ENCODE measurements around the gene SLC17A1. TPM values are rescaled to one million over a fixed set of nuclear protein-coding genes. Genes with fewer than 3 reads are reported as not detected.
"Not testable (repeated sequence)": the region's sequence is repeated elsewhere in the genome, so short reads cannot be mapped to it uniquely, and the experiment has no call there.

SLC17A1 gene
- polyA plus RNA-seq, 1 donor (not counting 4 experiments of a cell fraction or from before 2014, with no cell fraction given), result not detected

- no peaks in the 10 kb centered on the region for H3K9me3 ChIP-seq (ENCODE audit: control insufficient read depth, low read depth, low read length)
These were observed 80.9 kb downstream of the SLC17A1 start for GRCh38 chr6:25750906-25751305.

GRCh38 chr6:25749837-25750236, 82.0 kb downstream of the SLC17A1 start:
- no peak for FAIRE-seq
- dilution Hi-C loops (cut with MboI; ENCODE audit: extremely low pct_ligation_motif_present, low sequenced_read_pairs), result no loop called here
- no peaks in the 10 kb centered on the region for H3K9me1 ChIP-seq (ENCODE audit: control insufficient read depth, extremely low read depth, insufficient read depth, low read length)

More at GRCh38 chr6:25750906-25751305, 80.9 kb downstream of the SLC17A1 start:
- H3K79me2 ChIP-seq (ENCODE audit: control insufficient read depth, insufficient read depth, low read length), result no peaks in the 10 kb centered on the region
- H3K4me1 ChIP-seq (ENCODE audit: control insufficient read depth, extremely low read depth, insufficient read depth, low read length), result no peaks in the 10 kb centered on the region
- H3K36me3 ChIP-seq (ENCODE audit: control insufficient read depth in 2 of 2, extremely low read depth in 1 of 2, insufficient read depth in 2 of 2, low read length in 2 of 2), result no peaks in the 10 kb centered on the region
- H3K4me2 ChIP-seq (ENCODE audit: control insufficient read depth, extremely low read depth, insufficient read depth, low read depth, low read length), result no peak overlapping the region
- H2AFZ ChIP-seq (ENCODE audit: control insufficient read depth, low read length), result no peak overlapping the region
- H3K9me1 ChIP-seq (ENCODE audit: control insufficient read depth, extremely low read depth, insufficient read depth, low read length), result no peaks in the 10 kb centered on the region
- TF ChIP-seq CTCF (optimal IDR thresholded peaks at IDR 0.05 in 1 of 3, IDR thresholded peaks at IDR 0.05 in 1 of 3, conservative IDR thresholded peaks at IDR 0.05 in 1 of 3; ENCODE audit: extremely low read depth in 1 of 3, insufficient read depth in 2 of 3, low read length in 3 of 3), result no peak
- no peak overlapping the region for H3K4me3 ChIP-seq (ENCODE audit: control insufficient read depth in 2 of 3, extremely low read depth in 1 of 3, insufficient read depth in 2 of 3, low read depth in 1 of 3, low read length in 3 of 3)
- H3K9ac ChIP-seq (ENCODE audit: control insufficient read depth, extremely low read depth, insufficient read depth, low read length), result no peak overlapping the region
- DNase-seq (ENCODE audit: low read depth, low spot score) (no peak), FAIRE-seq (no peak)
- H4K20me1 ChIP-seq (ENCODE audit: control insufficient read depth, extremely low read depth, insufficient read depth, low read length), result no peaks in the 10 kb centered on the region
- H3K27ac ChIP-seq (ENCODE audit: control insufficient read depth, insufficient read depth, low read length), result no peak overlapping the region
- dilution Hi-C loops (cut with MboI; ENCODE audit: extremely low pct_ligation_motif_present, low sequenced_read_pairs), result no loop called here
- H3K27me3 ChIP-seq (ENCODE audit: control insufficient read depth, extremely low read depth, insufficient read depth, low read length), result no peaks in the 10 kb centered on the region

GRCh38 chr6:25748601-25749517, 83.0 kb downstream of the SLC17A1 start:
- FAIRE-seq; H3K36me3 ChIP-seq (ENCODE audit: control insufficient read depth in 2 of 2, extremely low read depth in 1 of 2, insufficient read depth in 2 of 2, low read length in 2 of 2); H3K9me3 ChIP-seq (ENCODE audit: control insufficient read depth, low read depth, low read length); H3K9ac ChIP-seq (ENCODE audit: control insufficient read depth, extremely low read depth, insufficient read depth, low read length); H4K20me1 ChIP-seq (ENCODE audit: control insufficient read depth, extremely low read depth, insufficient read depth, low read length); H2AFZ ChIP-seq (ENCODE audit: control insufficient read depth, low read length); dilution Hi-C loops (cut with MboI; ENCODE audit: extremely low pct_ligation_motif_present, low sequenced_read_pairs); H3K4me2 ChIP-seq (ENCODE audit: control insufficient read depth, extremely low read depth, insufficient read depth, low read depth, low read length); H3K4me1 ChIP-seq (ENCODE audit: control insufficient read depth, extremely low read depth, insufficient read depth, low read length); H3K4me3 ChIP-seq (ENCODE audit: control insufficient read depth in 2 of 3, extremely low read depth in 1 of 3, insufficient read depth in 2 of 3, low read depth in 1 of 3, low read length in 3 of 3); H3K9me1 ChIP-seq (ENCODE audit: control insufficient read depth, extremely low read depth, insufficient read depth, low read length); DNase-seq (ENCODE audit: low read depth, low spot score); H3K79me2 ChIP-seq (ENCODE audit: control insufficient read depth, insufficient read depth, low read length); H3K27ac ChIP-seq (ENCODE audit: control insufficient read depth, insufficient read depth, low read length); H3K27me3 ChIP-seq (ENCODE audit: control insufficient read depth, extremely low read depth, insufficient read depth, low read length): not testable (repeated sequence)

More at GRCh38 chr6:25749837-25750236, 82.0 kb downstream of the SLC17A1 start:
- H3K79me2 ChIP-seq (ENCODE audit: control insufficient read depth, insufficient read depth, low read length), result no peaks in the 10 kb centered on the region
- no peaks in the 10 kb centered on the region for H3K9me3 ChIP-seq (ENCODE audit: control insufficient read depth, low read depth, low read length)
- no peaks in the 10 kb centered on the region for H3K27me3 ChIP-seq (ENCODE audit: control insufficient read depth, extremely low read depth, insufficient read depth, low read length)
- no peaks in the 10 kb centered on the region for H3K36me3 ChIP-seq (ENCODE audit: control insufficient read depth in 2 of 2, extremely low read depth in 1 of 2, insufficient read depth in 2 of 2, low read length in 2 of 2)
- DNase-seq (ENCODE audit: low read depth, low spot score), result no peak
- no peak overlapping the region for H3K27ac ChIP-seq (ENCODE audit: control insufficient read depth, insufficient read depth, low read length)
- H3K4me3 ChIP-seq (ENCODE audit: control insufficient read depth in 2 of 3, extremely low read depth in 1 of 3, insufficient read depth in 2 of 3, low read depth in 1 of 3, low read length in 3 of 3), result no peak overlapping the region
- H2AFZ ChIP-seq (ENCODE audit: control insufficient read depth, low read length), result no peak overlapping the region
- no peaks in the 10 kb centered on the region for H3K4me1 ChIP-seq (ENCODE audit: control insufficient read depth, extremely low read depth, insufficient read depth, low read length)
- no peak overlapping the region for H3K4me2 ChIP-seq (ENCODE audit: control insufficient read depth, extremely low read depth, insufficient read depth, low read depth, low read length)
- no peaks in the 10 kb centered on the region for H4K20me1 ChIP-seq (ENCODE audit: control insufficient read depth, extremely low read depth, insufficient read depth, low read length)
- no peak overlapping the region for H3K9ac ChIP-seq (ENCODE audit: control insufficient read depth, extremely low read depth, insufficient read depth, low read length)
- TF ChIP-seq CTCF (optimal IDR thresholded peaks at IDR 0.05 in 1 of 3, IDR thresholded peaks at IDR 0.05 in 1 of 3, conservative IDR thresholded peaks at IDR 0.05 in 1 of 3; ENCODE audit: extremely low read depth in 1 of 3, insufficient read depth in 2 of 3, low read length in 3 of 3) (no peak), EZH2 (IDR thresholded peaks at IDR 0.05; ENCODE audit: low read length) (no peak)

Data from keratinocyte (primary cell).